HFF-Myc (cell line): ENCODE measurements around the gene PEX5L.

ENCODE experiments used
- DNase-seq: peaks from one replicate; pipeline ENCODE4 v3.0.0-alpha.2; 2011; ENCODE audit warnings: low read depth; ENCODE audit errors: extremely low read depth
- H3K4me3 ChIP-seq: replicated peaks from 2 replicates; pipeline ENCODE4 v1.5.1; 2011; ENCODE audit warnings: low read depth, mild to moderate bottlenecking, control low read depth, low read length
- TF ChIP-seq, protein P1 (sequence below): IDR thresholded peaks from 2 replicates; pipeline ENCODE4 v1.5.1; 2012; ENCODE audit warnings: mild to moderate bottlenecking, low read depth, low read length, control low read depth; ENCODE audit errors: missing control alignments

PEX5L gene

DNA sequence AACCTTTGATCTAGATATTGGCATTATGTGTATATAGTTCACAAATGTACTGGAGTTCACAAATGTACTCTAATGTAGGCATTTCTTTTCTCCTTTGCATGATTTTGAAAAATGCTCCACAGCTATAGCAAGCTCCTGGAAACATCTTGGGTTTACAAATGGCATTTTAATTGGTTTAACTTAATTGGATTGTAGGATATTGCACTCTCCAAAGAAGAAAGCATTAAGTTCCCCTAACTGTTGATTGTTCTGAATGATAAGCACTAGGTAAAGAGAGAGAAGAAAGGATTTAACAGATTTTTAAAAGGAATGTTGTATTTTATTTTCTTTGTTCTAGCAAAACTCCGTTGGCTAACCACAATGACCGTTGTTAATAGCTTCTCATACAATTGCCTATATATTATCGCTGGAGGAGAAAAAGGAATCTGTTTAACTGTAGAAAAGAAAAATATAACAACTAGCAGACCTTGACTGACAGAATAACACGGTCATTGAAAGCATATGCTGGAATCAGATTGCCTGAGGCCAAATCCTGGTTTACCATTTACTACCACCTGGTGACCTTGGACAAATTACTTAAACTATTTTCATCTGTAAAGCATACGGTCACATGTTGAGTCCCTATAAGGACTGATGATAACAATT, 170.8 kb downstream of the PEX5L start:
- no peak overlapping the region for H3K4me3 ChIP-seq
- no peak for DNase-seq
- TF ChIP-seq, protein P1, sequence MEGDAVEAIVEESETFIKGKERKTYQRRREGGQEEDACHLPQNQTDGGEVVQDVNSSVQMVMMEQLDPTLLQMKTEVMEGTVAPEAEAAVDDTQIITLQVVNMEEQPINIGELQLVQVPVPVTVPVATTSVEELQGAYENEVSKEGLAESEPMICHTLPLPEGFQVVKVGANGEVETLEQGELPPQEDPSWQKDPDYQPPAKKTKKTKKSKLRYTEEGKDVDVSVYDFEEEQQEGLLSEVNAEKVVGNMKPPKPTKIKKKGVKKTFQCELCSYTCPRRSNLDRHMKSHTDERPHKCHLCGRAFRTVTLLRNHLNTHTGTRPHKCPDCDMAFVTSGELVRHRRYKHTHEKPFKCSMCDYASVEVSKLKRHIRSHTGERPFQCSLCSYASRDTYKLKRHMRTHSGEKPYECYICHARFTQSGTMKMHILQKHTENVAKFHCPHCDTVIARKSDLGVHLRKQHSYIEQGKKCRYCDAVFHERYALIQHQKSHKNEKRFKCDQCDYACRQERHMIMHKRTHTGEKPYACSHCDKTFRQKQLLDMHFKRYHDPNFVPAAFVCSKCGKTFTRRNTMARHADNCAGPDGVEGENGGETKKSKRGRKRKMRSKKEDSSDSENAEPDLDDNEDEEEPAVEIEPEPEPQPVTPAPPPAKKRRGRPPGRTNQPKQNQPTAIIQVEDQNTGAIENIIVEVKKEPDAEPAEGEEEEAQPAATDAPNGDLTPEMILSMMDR, result no peak

DNA sequence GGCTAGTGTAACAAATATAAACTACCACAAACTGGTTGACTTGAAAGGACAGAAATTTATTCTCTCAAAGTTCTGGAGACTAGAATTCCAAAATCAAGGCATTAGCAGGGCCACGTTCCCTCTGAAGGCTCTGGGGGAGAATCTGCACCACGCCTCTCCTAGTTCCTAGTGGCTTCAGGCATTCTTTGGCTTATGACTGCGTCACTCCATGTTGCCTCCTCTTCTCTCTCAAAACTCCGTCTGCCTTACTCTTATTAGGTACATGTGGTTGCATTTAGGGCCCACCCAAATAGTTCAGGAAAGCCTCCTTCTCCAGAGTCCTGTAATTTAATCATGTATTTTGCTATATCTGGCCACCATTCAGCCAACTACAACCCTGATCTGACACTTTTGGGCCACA, 174.8 kb downstream of the PEX5L start:
- TF ChIP-seq, protein P1, result no peak
- H3K4me3 ChIP-seq, result no peak overlapping the region
- DNase-seq, result no peak

DNA sequence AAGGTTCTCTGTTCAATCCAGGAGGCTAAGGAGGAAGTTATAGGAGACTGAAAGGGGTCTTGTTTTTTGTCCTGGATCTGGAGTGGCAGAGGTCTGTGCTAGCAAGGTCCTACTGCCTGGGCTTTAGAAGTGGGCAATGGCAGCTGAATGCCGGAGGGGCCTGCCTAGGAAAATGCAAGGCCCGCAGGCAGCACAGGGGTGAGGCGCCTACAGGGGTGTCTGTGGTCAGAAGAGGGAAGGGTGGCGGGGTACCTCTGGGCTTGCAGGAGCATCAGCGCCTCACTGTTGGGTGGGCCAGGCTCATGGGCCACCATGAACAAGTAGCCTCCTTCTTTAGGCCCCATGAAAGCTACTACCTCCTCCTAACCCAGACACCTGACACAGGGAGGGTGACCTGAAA, 175.4 kb downstream of the PEX5L start:
- TF ChIP-seq, protein P1, result no peak
- H3K4me3 ChIP-seq, result no peak overlapping the region
- no peak for DNase-seq

DNA sequence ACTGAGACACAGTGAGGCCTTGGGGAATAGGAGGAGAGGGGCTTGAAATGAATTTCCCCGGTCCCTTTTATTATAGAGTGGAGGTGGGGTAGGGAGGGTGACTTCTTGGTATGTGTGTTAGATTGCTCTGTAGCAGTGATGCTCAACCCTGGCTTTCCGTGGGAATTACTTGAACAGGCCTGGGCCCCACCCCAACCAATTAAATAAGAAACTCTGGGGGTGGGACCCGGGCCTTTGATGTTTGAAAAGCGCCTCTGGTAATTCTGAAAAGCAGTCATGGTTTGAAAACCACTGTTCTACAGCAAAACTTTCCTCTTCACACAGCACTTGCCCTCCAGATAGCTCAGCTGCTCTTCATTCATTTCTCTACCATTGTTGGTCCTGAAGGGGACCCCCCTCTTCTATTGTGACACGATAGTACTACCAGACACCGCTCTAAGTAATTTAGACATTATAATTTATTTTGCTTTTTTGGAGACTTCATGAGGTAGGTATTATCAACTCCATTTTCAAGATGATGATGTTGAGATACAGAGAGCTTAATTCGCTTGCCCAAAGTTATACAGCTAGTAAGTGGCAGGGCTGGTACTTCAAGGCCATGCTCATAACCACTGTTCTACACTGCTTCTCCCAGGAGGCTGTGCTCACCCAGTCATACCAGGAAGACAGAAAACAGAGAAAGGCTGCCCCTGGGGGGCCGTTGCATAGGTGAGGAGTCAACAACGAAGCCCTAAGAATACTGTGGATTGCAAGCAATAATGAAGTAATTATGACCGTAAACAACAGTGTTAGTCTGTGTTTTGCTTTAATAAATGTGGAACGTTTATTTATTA, 176.2 kb downstream of the PEX5L start:
- H3K4me3 ChIP-seq, result no peak overlapping the region
- TF ChIP-seq, protein P1, result no peak
- no peak for DNase-seq

DNA sequence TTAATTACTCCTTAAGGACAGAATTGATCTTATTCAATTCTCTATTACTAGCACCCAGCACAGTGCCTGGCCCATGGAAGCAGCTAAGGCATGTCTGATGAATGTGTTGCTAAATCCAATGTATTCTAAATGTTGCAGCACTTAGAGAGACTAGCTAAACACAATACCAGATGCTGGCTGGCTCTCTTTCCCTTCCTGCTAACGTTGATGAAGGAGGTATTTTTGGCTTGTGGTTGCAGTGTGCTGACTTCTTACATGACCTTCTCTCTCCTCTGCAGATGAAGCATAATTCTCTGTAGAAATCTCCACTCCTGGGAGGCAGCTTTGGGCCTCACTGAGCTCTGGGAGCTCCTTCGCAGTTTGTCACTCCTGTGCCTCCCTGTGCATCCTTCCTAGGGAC, 183.6 kb downstream of the PEX5L start:
- TF ChIP-seq, protein P1, result no peak
- H3K4me3 ChIP-seq, result no peak overlapping the region
- no peak for DNase-seq

DNA sequence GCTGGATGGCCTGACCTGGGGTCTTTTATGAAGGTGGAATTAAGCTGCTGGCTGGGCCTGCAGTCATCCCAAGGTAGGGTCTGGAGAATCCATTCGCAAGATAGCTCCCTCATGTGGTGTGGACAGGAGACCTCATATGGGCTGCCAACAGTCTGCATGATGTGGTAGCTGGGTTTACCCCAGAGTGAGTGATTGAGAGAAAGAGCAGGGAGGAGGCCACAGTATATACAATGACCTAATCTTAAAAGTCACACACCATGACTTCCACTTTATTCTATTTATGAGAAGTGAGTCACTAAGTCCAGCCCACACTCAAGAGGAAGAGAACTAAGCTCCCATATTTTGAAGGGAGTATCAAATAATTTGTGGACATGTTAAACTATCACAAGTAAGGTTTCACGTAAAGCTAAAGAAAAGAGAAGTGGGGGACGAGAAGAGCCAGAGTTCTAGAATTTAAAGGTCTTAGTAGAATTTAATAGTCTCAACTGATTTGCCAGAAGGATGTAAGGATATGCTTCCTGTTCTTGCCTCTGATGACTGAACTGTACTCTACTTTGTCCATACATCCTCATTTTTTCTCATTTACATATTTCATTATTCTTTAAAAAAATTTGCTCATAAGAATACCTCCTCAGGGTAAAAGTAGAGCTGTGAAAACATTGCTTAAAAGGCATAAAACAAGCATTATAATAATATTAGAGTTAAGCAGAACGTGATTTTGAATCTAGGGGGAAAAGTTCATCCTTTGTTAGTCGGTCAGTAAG, 184.4 kb downstream of the PEX5L start:
- TF ChIP-seq, protein P1, result peak; percentile 11
- DNase-seq, result no peak
- no peak overlapping the region for H3K4me3 ChIP-seq
